ENCODE results near the gene DAPP1. TPM values are rescaled to one million over a fixed set of nuclear protein-coding genes. Genes with fewer than 3 reads are reported as not detected.

Gene DAPP1
- total RNA-seq, 1 experiment from 2014 or later, result not detected

DNA sequence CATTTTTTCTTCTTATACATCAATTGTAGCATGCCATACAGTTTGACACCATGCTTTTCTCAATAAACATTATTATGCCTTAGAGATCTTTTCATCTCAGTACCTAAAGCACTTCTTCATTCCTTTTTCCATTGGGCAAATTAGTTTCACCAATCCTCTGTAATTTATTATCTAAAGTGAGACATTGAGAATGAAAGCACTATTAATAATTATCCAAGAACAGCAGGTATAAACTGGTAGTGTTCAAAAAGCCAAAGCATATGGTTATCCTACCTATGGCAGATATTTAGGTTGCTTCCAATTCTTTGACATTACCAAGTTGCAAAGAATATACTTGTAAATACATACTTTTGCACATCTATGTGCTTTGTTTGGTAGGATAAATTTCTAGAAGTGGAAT, 62.0 kb downstream of the DAPP1 start:
- H3K27me3 ChIP-seq (replicated peaks; ENCODE audit: control insufficient read depth, insufficient read depth, low read length), result no peaks in the 10 kb centered on the region
- TF ChIP-seq, protein P1, sequence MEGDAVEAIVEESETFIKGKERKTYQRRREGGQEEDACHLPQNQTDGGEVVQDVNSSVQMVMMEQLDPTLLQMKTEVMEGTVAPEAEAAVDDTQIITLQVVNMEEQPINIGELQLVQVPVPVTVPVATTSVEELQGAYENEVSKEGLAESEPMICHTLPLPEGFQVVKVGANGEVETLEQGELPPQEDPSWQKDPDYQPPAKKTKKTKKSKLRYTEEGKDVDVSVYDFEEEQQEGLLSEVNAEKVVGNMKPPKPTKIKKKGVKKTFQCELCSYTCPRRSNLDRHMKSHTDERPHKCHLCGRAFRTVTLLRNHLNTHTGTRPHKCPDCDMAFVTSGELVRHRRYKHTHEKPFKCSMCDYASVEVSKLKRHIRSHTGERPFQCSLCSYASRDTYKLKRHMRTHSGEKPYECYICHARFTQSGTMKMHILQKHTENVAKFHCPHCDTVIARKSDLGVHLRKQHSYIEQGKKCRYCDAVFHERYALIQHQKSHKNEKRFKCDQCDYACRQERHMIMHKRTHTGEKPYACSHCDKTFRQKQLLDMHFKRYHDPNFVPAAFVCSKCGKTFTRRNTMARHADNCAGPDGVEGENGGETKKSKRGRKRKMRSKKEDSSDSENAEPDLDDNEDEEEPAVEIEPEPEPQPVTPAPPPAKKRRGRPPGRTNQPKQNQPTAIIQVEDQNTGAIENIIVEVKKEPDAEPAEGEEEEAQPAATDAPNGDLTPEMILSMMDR (IDR thresholded peaks at IDR 0.05; ENCODE audit: insufficient read depth in 1 of 2, low read depth in 1 of 2, low read length in 1 of 2, severe bottlenecking in 1 of 2, unreplicated experiment in 1 of 2), result no peak
- no peaks in the 10 kb centered on the region for H3K9me3 Mint-ChIP-seq (ENCODE audit: unreplicated experiment)
- no peaks in the 10 kb centered on the region for H3K36me3 Mint-ChIP-seq (ENCODE audit: insufficient read depth, unreplicated experiment)
- H3K27me3 Mint-ChIP-seq (ENCODE audit: insufficient read depth, unreplicated experiment), result no peaks in the 10 kb centered on the region
- H3K9me3 ChIP-seq, result no peaks in the 10 kb centered on the region
- no peaks in the 10 kb centered on the region for H3K4me1 Mint-ChIP-seq (ENCODE audit: low read depth, unreplicated experiment)
- BruUV-seq (replicated peaks), result no TSS peak
- ChIA-PET CTCF (no interaction called here), POLR2A (no interaction called here)
- H3K4me3 ChIP-seq (ENCODE audit: low read depth, low read length), result no peak overlapping the region
- H3K27ac Mint-ChIP-seq (ENCODE audit: unreplicated experiment), result no peak overlapping the region
- intact Hi-C loops (cut with micrococcal nuclease; ENCODE audit: unreplicated experiment), result no loop called here
- H3K36me3 ChIP-seq (ENCODE audit: control insufficient read depth, insufficient read depth, low read length), result no peaks in the 10 kb centered on the region
- no peaks in the 10 kb centered on the region for H3K4me1 ChIP-seq
- no peak for DNase-seq
- no peak overlapping the region for H3K4me3 Mint-ChIP-seq (ENCODE audit: unreplicated experiment)

DNA sequence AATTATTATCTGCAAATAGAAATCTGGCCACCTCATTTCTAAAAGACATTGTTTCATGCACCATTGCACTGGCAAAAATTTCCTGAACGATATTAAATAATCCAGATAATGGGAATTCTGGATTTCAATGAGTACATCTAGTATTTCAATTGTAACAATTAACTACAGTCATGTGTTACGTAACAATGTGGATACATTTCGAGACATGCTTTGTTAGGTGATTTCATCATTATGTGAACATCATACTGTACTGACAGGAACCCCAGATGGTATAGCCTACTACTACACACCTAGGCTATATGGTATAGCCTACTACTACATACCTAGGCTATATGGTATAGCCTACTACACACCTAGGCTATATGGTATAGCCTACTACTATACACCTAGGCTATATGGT, 62.8 kb downstream of the DAPP1 start:
- ChIA-PET POLR2A (no interaction called here), CTCF (no interaction called here)
- H3K4me1 Mint-ChIP-seq (ENCODE audit: low read depth, unreplicated experiment), result no peaks in the 10 kb centered on the region
- Histone ChIP-seq H3K27me3 (replicated peaks; ENCODE audit: control insufficient read depth, insufficient read depth, low read length) (no peaks in the 10 kb centered on the region), H3K9me3 (no peaks in the 10 kb centered on the region), H3K4me1 (no peaks in the 10 kb centered on the region), H3K36me3 (ENCODE audit: control insufficient read depth, insufficient read depth, low read length) (no peaks in the 10 kb centered on the region), H3K4me3 (ENCODE audit: low read depth, low read length) (no peak overlapping the region)
- DNase-seq, result no peak
- intact Hi-C loops (cut with micrococcal nuclease; ENCODE audit: unreplicated experiment), result no loop called here
- TF ChIP-seq, protein P1 (IDR thresholded peaks at IDR 0.05; ENCODE audit: insufficient read depth in 1 of 2, low read depth in 1 of 2, low read length in 1 of 2, severe bottlenecking in 1 of 2, unreplicated experiment in 1 of 2), result no peak
- no peak overlapping the region for H3K27ac Mint-ChIP-seq (ENCODE audit: unreplicated experiment)
- no peak overlapping the region for H3K4me3 Mint-ChIP-seq (ENCODE audit: unreplicated experiment)
- no TSS peak for BruUV-seq (replicated peaks)
- H3K27me3 Mint-ChIP-seq (ENCODE audit: insufficient read depth, unreplicated experiment), result no peaks in the 10 kb centered on the region
- H3K36me3 Mint-ChIP-seq (ENCODE audit: insufficient read depth, unreplicated experiment), result no peaks in the 10 kb centered on the region
- no peaks in the 10 kb centered on the region for H3K9me3 Mint-ChIP-seq (ENCODE audit: unreplicated experiment)

DNA sequence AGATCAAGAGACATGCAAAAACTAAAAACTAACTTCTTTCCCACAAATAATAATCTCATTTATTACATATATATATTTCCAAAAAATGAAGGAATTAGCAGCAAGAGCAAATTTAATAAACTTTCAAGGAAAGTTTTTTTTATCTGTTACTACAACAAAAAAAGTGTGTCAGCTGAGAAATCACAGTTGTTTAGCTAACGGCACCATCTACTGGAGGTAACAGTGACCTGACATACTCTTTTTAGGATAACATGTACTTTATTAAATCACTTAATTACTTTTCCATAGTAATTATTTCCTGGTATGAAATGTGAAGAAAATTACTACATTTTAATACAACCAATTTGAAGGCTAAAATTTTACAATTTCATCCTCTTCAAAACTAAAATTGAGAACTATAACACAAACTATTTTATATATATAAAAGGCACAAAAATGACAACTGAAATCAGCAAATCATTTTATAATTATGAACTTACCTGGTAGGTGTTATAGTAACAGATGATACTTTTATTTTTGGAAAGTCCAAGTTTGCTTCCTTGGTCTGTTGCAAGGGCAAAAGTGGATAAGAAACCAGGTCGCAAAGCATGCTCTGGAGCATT, 68.5 kb downstream of the DAPP1 start:
- DNase-seq, result peak in 1 of 2 experiments; percentile 29
- Histone ChIP-seq H3K36me3 (ENCODE audit: control insufficient read depth, insufficient read depth, low read length) (no peaks in the 10 kb centered on the region), H3K9me3 (no peaks in the 10 kb centered on the region), H3K4me1 (no peaks in the 10 kb centered on the region), H3K27me3 (replicated peaks; ENCODE audit: control insufficient read depth, insufficient read depth, low read length) (no peaks in the 10 kb centered on the region), H3K4me3 (ENCODE audit: low read depth, low read length) (no peak overlapping the region)
- intact Hi-C loops (cut with micrococcal nuclease; ENCODE audit: unreplicated experiment), result loop anchor here (1.0 to 10.0 kb wide), 3 partner anchors 73 to 322 kb away; no protein-coding TSS in a partner anchor
- no TSS peak for BruUV-seq (replicated peaks)
- Mint-ChIP-seq H3K4me1 (ENCODE audit: low read depth, unreplicated experiment) (no peaks in the 10 kb centered on the region), H3K4me3 (ENCODE audit: unreplicated experiment) (no peak overlapping the region), H3K36me3 (ENCODE audit: insufficient read depth, unreplicated experiment) (no peaks in the 10 kb centered on the region), H3K27me3 (ENCODE audit: insufficient read depth, unreplicated experiment) (no peaks in the 10 kb centered on the region), H3K27ac (ENCODE audit: unreplicated experiment) (no peak overlapping the region), H3K9me3 (ENCODE audit: unreplicated experiment) (no peaks in the 10 kb centered on the region)
- ChIA-PET CTCF (interaction anchor here (0.6 to 1.8 kb wide), 5 partner anchors 9 to 571 kb away, joined by 3 to 11 read pairs (median 3); partner anchors contain the start of gene LAMTOR3), POLR2A (interaction anchor here (0.9 kb wide), 1 partner anchor 65 kb away, joined by 5 read pairs; no protein-coding TSS in a partner anchor)
- TF ChIP-seq, protein P1 (IDR thresholded peaks at IDR 0.05; ENCODE audit: insufficient read depth in 1 of 2, low read depth in 1 of 2, low read length in 1 of 2, severe bottlenecking in 1 of 2, unreplicated experiment in 1 of 2), result peak; percentile 37 to 55

All from Caco-2 (cell line).